H1 (cell line): Measurements from ENCODE around the gene IL17D. TPM values are rescaled to one million over a fixed set of nuclear protein-coding genes. Genes with fewer than 3 reads are reported as not detected.

ENCODE experiments used
- CTCF ChIA-PET: fragments of 300-600 bp; sonication (Branson Sonifier 250); formaldehyde crosslinking; loops from one replicate; lab custom pipeline; 2021; ENCODE audit not compliant: partially characterized antibody; lab: Charles Lee
- POLR2A ChIA-PET: fragments of 300-600 bp; sonication (Branson Sonifier 250); formaldehyde crosslinking; loops from one replicate; lab custom pipeline; 2021; ENCODE audit warnings: inconsistent platforms; ENCODE audit not compliant: partially characterized antibody; lab: Charles Lee
- DNase-seq, 2 experiments: peaks; one replicate each; pipeline versions ENCODE4 v3.0.0 to v3.0.0-alpha.2; 2010 to 2022; ENCODE audit warnings: low spot score in 2 of 2, low read depth in 1 of 2, mixed read lengths in 1 of 2
- FAIRE-seq: peaks from 2 replicates; lab custom pipeline; 2011; peaks lifted over from hg19 to GRCh38; lab: Jason Lieb, UNC
- H2AFZ ChIP-seq: 2 replicates; pipeline ENCODE4 v1.8.1; 2012; ENCODE audit warnings: low read length, inconsistent platforms
- H2AK5ac ChIP-seq: 2 replicates; pipeline ENCODE4 v1.6.1; 2013; ENCODE audit warnings: low read depth, low read length
- H2BK120ac ChIP-seq: replicated peaks from 2 replicates; pipeline ENCODE3; 2013; ENCODE audit warnings: low read depth, low read length, inconsistent platforms
- H2BK12ac ChIP-seq: 2 replicates; pipeline ENCODE4 v1.6.1; 2013; ENCODE audit warnings: low read depth, low read length
- H2BK15ac ChIP-seq: 2 replicates; pipeline ENCODE4 v1.6.1; 2013; ENCODE audit warnings: low read length
- H2BK20ac ChIP-seq: 2 replicates; pipeline ENCODE4 v1.6.1; 2013; ENCODE audit warnings: low read length
- H2BK5ac ChIP-seq: 2 replicates; pipeline ENCODE4 v1.6.1; 2013; ENCODE audit warnings: low read depth, low read length
- H3K14ac ChIP-seq: 2 replicates; pipeline ENCODE4 v1.6.1; 2013; ENCODE audit warnings: inconsistent platforms; ENCODE audit not compliant: insufficient read length
- H3K18ac ChIP-seq: 2 replicates; pipeline ENCODE4 v1.6.1; 2013; ENCODE audit warnings: low read length; ENCODE audit errors: extremely low read depth
- H3K23ac ChIP-seq: 2 replicates; pipeline ENCODE4 v1.6.1; 2013; ENCODE audit warnings: inconsistent platforms; ENCODE audit not compliant: insufficient read length
- H3K23me2 ChIP-seq: 2 replicates; pipeline ENCODE4 v1.6.1; 2013; ENCODE audit warnings: low read depth, low read length
- H3K27ac ChIP-seq: 2 replicates; pipeline ENCODE4 v1.6.1; 2011; ENCODE audit warnings: low read depth, low read length, inconsistent platforms
- H3K27me3 ChIP-seq, 4 experiments: replicated peaks in 1 of 4; 1 replicate in 1 of 4; 2 replicates in 3 of 4; pipeline versions ENCODE4 v1.6.1 to v1.8.1; 2011 to 2013; ENCODE audit warnings: low read length in 3 of 4, mild to moderate bottlenecking in 3 of 4, inconsistent platforms in 2 of 4, mixed read lengths in 2 of 4, moderate library complexity in 1 of 4; ENCODE audit not compliant: control insufficient read depth in 3 of 4, insufficient read depth in 3 of 4; ENCODE audit errors: extremely low read depth in 1 of 4
- H3K36me3 ChIP-seq, 4 experiments: 2 replicates each; pipeline versions ENCODE4 v1.6.1 to v1.8.1; 2011 to 2013; ENCODE audit warnings: mild to moderate bottlenecking in 4 of 4, low read length in 3 of 4, moderate library complexity in 2 of 4, control low read depth in 1 of 4, inconsistent platforms in 1 of 4; ENCODE audit not compliant: insufficient read depth in 4 of 4, control insufficient read depth in 2 of 4
- H3K4ac ChIP-seq: replicated peaks from 2 replicates; pipeline ENCODE3; 2013; ENCODE audit warnings: low read length, low read depth, mixed read lengths, inconsistent platforms; ENCODE audit not compliant: insufficient read length
- H3K4me1 ChIP-seq, 4 experiments: replicated peaks in 1 of 4; 1 replicate in 1 of 4; 2 replicates in 3 of 4; pipeline versions ENCODE4 v1.6.1 to v1.8.1; 2011 to 2013; ENCODE audit warnings: low read length in 3 of 4, inconsistent platforms in 2 of 4, mixed read lengths in 1 of 4; ENCODE audit not compliant: insufficient read depth in 4 of 4, control insufficient read depth in 3 of 4
- H3K4me2 ChIP-seq, 2 experiments: 2 replicates each; pipeline versions ENCODE4 v1.6.1 to v1.8.1; 2011 to 2013; ENCODE audit warnings: low read depth in 2 of 2, low read length in 2 of 2, control low read depth in 1 of 2, inconsistent platforms in 1 of 2, mild to moderate bottlenecking in 1 of 2; ENCODE audit not compliant: insufficient read depth in 1 of 2
- H3K4me3 ChIP-seq, 4 experiments: fragments of 200-600, 300-600 bp in 1 of 4; sonication (generic), shearing (Covaris generic), sonication (Bioruptor Twin) in 1 of 4; 2 replicates each; pipeline versions ENCODE4 v1.5.1 to v1.8.1; 2011 to 2016; ENCODE audit warnings: low read length in 4 of 4, low read depth in 3 of 4, control low read depth in 2 of 4, inconsistent platforms in 2 of 4, mild to moderate bottlenecking in 2 of 4, mixed read lengths in 1 of 4, moderate library complexity in 1 of 4; ENCODE audit not compliant: insufficient read depth in 2 of 4; ENCODE audit errors: extremely low read depth in 1 of 4
- H3K56ac ChIP-seq: replicated peaks from 2 replicates; pipeline ENCODE3; 2013; ENCODE audit warnings: low read depth, mild to moderate bottlenecking, mixed read lengths, low read length, inconsistent platforms; ENCODE audit not compliant: insufficient read length
- H3K79me1 ChIP-seq: 2 replicates; pipeline ENCODE4 v1.6.1; 2013; ENCODE audit warnings: low read depth, low read length, control low read depth
- H3K79me2 ChIP-seq, 2 experiments: 2 replicates each; pipeline versions ENCODE4 v1.6.1 to v1.8.1; 2012 to 2013; ENCODE audit warnings: low read length in 2 of 2, mild to moderate bottlenecking in 2 of 2, inconsistent platforms in 1 of 2; ENCODE audit not compliant: insufficient read depth in 2 of 2, control insufficient read depth in 1 of 2
- H3K9ac ChIP-seq, 4 experiments: replicated peaks in 1 of 4; 1 replicate in 1 of 4; 2 replicates in 3 of 4; pipeline versions ENCODE4 v1.6.1 to v1.8.1; 2011 to 2013; ENCODE audit warnings: low read depth in 3 of 4, low read length in 3 of 4, control low read depth in 2 of 4, mild to moderate bottlenecking in 2 of 4, moderate library complexity in 2 of 4, inconsistent platforms in 1 of 4; ENCODE audit errors: extremely low read depth in 1 of 4
- H3K9me3 ChIP-seq, 2 experiments: 2 replicates each; pipeline versions ENCODE4 v1.6.1 to v1.8.1; 2012 to 2013; ENCODE audit warnings: mild to moderate bottlenecking in 2 of 2, moderate library complexity in 2 of 2, control low read depth in 1 of 2, inconsistent platforms in 1 of 2, low read depth in 1 of 2, low read length in 1 of 2, mixed read lengths in 1 of 2; ENCODE audit not compliant: insufficient read depth in 2 of 2
- H4K20me1 ChIP-seq, 2 experiments: replicated peaks in 1 of 2; 2 replicates each; pipeline versions ENCODE3 to v1.8.1; 2011 to 2013; ENCODE audit warnings: inconsistent platforms in 2 of 2, low read length in 2 of 2, mild to moderate bottlenecking in 1 of 2; ENCODE audit not compliant: insufficient read depth in 2 of 2, control insufficient read depth in 1 of 2
- H4K5ac ChIP-seq: 2 replicates; pipeline ENCODE4 v1.6.1; 2013; ENCODE audit warnings: low read length, low read depth, mixed read lengths, inconsistent platforms; ENCODE audit not compliant: insufficient read length
- H4K8ac ChIP-seq: 2 replicates; pipeline ENCODE4 v1.8.0; 2013; ENCODE audit warnings: mild to moderate bottlenecking, moderate library complexity, low read length, inconsistent platforms; ENCODE audit not compliant: insufficient read depth; ENCODE audit errors: extremely low read depth
- H4K91ac ChIP-seq: replicated peaks from 2 replicates; pipeline ENCODE3; 2013; ENCODE audit warnings: low read length, mixed read lengths, inconsistent platforms; ENCODE audit not compliant: insufficient read length
- MAFK ChIP-seq: IDR thresholded peaks from 2 replicates; pipeline ENCODE4 v1.6.1; 2012; ENCODE audit warnings: low read depth, mild to moderate bottlenecking, improper control_type of control experiment, low read length
- WGBS, 2 experiments: shearing (Covaris generic) in 1 of 2; methylation state at CpG; one replicate each; pipeline versions ENCODE4 v1.1.6 to v1.1.7; 2013 to 2015; ENCODE audit warnings: low lambda C conversion rate in 2 of 2, mixed read lengths in 2 of 2, inconsistent platforms in 1 of 2, low coverage in 1 of 2, missing lambda C conversion rate in 1 of 2; ENCODE audit not compliant: insufficient replicate concordance in 2 of 2, insufficient coverage in 1 of 2, insufficient read length in 1 of 2; ENCODE audit errors: extremely low coverage in 1 of 2, missing lambda C conversion rate in 1 of 2; 5-methylcytosine and 5-hydroxymethylcytosine counted together
- polyA plus RNA-seq, 7 experiments: library from polyadenylated mRNA; depleted of rRNA in 3 of 7; stranded (reverse) in 5 of 7; unstranded in 2 of 7; fragments of >200 nt in 5 of 7; fragments of 200-250 nt in 2 of 7; gene quantifications; 1 replicate in 5 of 7; 2 replicates in 1 of 7; 4 replicates in 1 of 7; pipeline versions ENCODE4 v1.2.1 to v1.2.3, GENCODE V29; 2011 to 2013; ENCODE audit warnings: missing spikeins in 2 of 7, mixed read lengths in 2 of 7
- total RNA-seq: library from RNA; stranded (reverse); fragmentation: NEBNext Ultra II Directional; extraction: Animal tissue kit (Norgen Biotek cat#: 25700); gene quantifications from 2 replicates; pipeline ENCODE4 v1.2.1, GENCODE V29; 2021

The IL17D gene
- total and polyA plus RNA-seq, 2 of the 8 experiments (the other 6 are each of a cell fraction or from before 2014, with no cell fraction given) = 0.56 to 0.59 TPM

GRCh38 chr13:20658451-20659040 lies 45.0 kb upstream of the IL17D start:
- FAIRE-seq (no peak), DNase-seq (no peak)
- Histone ChIP-seq H3K23me2 (no peaks in the 10 kb centered on the region), H2AFZ (no peak overlapping the region), H3K14ac (no peak overlapping the region), H3K79me1 (no peaks in the 10 kb centered on the region), H2BK20ac (no peak overlapping the region), H4K8ac (no peak overlapping the region), H4K91ac (no peak overlapping the region), H3K56ac (no peak overlapping the region), H3K9ac (no peak overlapping the region), H3K27ac (no peak overlapping the region), H2BK5ac (no peak overlapping the region), H3K4me3 (no peak overlapping the region), H3K4ac (no peak overlapping the region), H3K79me2 (no peaks in the 10 kb centered on the region), H3K36me3 (no peaks in the 10 kb centered on the region), H3K4me2 (no peak overlapping the region), H2BK12ac (no peak overlapping the region), H3K18ac (no peak overlapping the region), H3K27me3 (no peaks in the 10 kb centered on the region), H4K20me1 (no peaks in the 10 kb centered on the region), H3K9me3 (no peaks in the 10 kb centered on the region), H3K4me1 (no peaks in the 10 kb centered on the region), H3K23ac (no peak overlapping the region), H2AK5ac (no peak overlapping the region), H2BK15ac (no peak overlapping the region), H4K5ac (no peak overlapping the region), H2BK120ac (no peak overlapping the region)
- POLR2A ChIA-PET = no interaction called here
- CTCF ChIA-PET = no interaction called here
- WGBS, 2 experiments = 85% methylated on average over 5 of the region's 5 CpGs; no CpG with 5 or more reads in 1 of the 2 experiments
- no peak for TF ChIP-seq MAFK
